Measurements from ENCODE around the gene PTPRA. TPM values are rescaled to one million over a fixed set of nuclear protein-coding genes. Genes with fewer than 3 reads are reported as not detected.

The PTPRA gene
- total and polyA plus RNA-seq, 2 of the 8 experiments (the other 6 are each of a cell fraction or from before 2014, with no cell fraction given): 47.7 to 51.3 TPM

DNA sequence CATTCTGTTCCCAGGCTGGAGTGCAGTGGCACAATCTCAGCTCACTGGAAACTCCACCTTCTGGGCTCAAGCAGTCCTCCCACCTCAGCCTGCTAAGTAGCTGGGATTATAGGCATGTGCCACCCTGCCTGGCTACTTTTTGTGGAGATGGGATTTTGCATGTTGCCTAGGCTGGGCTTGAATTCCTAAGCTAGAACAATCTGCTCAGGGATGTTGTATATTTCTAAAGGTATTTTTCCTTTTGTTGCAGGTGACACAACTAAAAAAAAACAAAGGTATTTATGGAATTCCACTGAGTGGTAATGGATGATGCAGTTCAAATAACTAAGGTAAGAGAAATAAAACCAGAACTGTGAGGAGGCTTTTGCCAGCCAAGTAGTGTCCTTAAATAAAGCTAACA, 49.7 kb downstream of the PTPRA start (continued):
- TF ChIP-seq CHD7 (IDR thresholded peaks at IDR 0.05; ENCODE audit: insufficient replicate concordance, low read length): no peak
- no peak for TF ChIP-seq BACH1 (IDR thresholded peaks at IDR 0.05; ENCODE audit: low read length)
- TF ChIP-seq TEAD4 (IDR thresholded peaks at IDR 0.05; ENCODE audit: low read depth, low read length): no peak
- no peak for TF ChIP-seq CREB1 (IDR thresholded peaks at IDR 0.05)
